AG10803 (cell line): Measurements from ENCODE around the gene SLC6A18.

Source experiments
- DNase-seq: peaks from one replicate; pipeline ENCODE4 v3.0.0; 2010; ENCODE audit warnings: low read depth
- H3K4me3 ChIP-seq: 2 replicates; pipeline ENCODE4 v1.5.1; 2011; ENCODE audit warnings: mild to moderate bottlenecking, low read length, control low read depth
- CTCF ChIP-seq: conservative IDR thresholded peaks from 2 replicates; pipeline ENCODE4 v1.5.1; 2011; ENCODE audit warnings: mild to moderate bottlenecking, low read length, control low read depth, inconsistent platforms

Gene SLC6A18

DNA sequence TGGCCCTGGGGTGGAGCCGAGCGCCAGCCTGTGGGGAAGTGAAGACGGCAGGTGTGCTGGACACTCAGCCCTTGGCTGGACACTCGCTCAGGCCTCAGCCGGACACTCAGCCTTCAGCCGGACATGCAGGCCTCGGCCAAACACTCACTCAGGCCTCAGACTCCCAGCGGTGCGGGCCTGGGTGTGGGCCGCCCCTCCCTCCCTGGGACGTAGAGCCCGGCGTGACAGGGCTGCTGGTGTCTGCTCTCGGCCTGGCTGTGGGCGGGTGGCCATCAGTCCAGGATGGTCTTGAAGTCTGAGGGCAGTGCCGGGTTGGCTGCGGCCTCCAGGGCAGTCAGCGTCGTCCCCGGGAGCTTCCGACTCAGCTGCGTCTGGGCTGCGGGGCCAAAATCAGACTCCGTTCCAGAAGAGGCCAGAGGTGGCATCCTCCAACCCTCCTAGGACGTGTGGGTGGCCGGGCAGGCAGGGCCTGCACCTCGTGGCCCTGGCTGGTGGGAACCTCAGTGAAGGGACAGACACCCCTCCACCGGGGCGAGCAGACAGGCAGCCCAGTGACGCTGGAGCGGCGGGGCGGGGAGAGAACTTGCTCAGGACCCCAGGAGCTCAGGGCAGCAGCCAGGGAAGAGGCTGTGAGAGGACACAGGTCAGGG, 28.4 kb downstream of the SLC6A18 start:
- DNase-seq: no peak
- no peak overlapping the region for H3K4me3 ChIP-seq
- no peak for TF ChIP-seq CTCF

DNA sequence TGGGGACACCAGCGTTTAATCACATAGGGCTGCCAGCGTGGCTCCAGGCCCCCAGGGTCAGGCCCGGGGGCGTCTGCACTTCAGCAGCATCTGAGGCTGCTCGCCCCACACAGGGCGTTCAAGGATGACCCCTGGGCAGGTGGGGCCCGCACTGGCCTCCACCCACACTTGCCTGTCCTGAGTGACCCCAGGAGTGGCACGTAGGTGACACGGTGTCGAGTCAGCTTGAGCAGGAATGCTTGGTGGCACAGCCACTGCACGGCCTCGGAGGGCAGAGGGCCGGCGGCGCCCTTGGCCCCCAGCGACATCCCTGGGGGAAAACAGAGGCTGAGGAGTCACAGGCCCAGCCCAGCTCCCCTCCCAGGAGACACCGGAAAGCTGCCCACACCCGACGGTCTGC, 29.0 kb downstream of the SLC6A18 start:
- no peak overlapping the region for H3K4me3 ChIP-seq
- no peak for DNase-seq
- no peak for TF ChIP-seq CTCF

- no peak overlapping the region for H3K4me3 ChIP-seq
- no peak for TF ChIP-seq CTCF
- DNase-seq: no peak
Measured at GRCh38 chr5:1255081-1255561, 29.9 kb downstream of the SLC6A18 start.

- no peak overlapping the region for H3K4me3 ChIP-seq
- DNase-seq: no peak
- no peak for TF ChIP-seq CTCF
Measured at GRCh38 chr5:1256776-1257175, 31.6 kb downstream of the SLC6A18 start.

DNA sequence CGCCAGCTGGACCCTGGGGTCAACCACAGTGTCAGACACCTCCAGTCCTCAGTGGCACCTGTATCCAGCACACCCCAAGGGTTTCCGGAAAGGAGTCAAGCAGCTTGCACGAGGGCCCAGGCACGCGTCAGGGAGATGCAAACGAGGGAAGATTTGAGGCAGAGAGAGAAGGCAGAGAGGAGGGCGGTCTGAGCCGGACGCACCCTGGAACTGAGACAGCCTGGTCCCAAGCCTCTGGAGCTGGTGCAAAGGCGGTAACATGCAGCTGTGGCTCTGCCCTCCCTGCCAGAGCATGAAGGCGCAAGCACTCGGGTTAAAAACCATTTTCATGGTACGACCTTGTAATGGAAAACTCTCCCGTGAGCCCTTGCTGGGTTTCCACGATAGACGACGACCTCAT, 32.2 kb downstream of the SLC6A18 start:
- TF ChIP-seq CTCF: no peak
- DNase-seq: no peak
- no peak overlapping the region for H3K4me3 ChIP-seq

DNA sequence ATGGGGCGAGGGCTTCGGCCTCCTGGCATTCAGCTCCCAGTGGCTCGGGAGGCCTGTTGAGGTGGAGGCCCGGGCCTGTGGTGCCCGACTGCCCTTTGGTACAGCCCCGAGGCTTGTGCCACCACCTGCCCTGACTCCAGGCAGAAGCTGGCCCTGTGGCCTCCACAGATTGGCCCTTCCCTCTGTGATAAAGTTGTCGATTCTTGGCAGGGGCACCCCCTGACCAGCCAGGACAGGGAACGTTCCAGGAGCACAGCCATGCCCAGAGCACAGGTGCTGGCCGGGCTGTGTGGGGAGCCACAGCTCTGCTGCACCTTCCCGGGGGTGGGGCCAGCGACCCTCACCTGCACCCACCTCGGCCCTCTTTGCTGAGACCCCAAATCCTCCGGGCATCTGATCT, 32.7 kb downstream of the SLC6A18 start:
- H3K4me3 ChIP-seq: no peak overlapping the region
- no peak for DNase-seq
- TF ChIP-seq CTCF: no peak

DNA sequence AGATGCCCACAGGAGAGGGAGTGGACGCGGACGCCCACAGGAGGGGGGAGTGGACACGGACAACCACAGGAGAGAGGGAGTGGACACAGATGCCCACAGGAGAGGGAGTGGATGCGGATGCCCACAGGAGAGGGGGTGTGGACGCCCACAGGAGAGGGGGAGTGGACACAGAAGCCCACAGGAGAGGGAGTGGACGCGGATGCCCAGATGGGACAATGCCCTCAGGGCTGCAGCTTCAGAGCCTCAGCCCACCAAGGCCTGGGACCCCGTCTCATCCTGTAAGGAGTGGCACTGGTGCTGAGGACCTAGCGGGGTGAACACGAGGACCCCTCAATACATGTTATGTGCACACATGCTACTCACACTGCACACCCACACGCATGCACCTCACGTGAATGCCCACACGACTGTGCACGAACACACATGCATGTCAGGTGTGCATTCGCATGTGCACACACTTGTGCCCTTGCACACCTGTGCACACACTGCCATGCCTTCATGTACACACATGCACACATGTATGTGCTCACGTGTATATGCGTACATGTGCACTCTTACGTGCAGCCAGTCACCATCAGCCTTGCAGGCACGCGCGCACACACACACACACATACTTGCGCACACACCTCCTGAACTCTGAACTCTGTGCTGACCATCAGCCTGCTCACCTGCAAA, 34.8 kb downstream of the SLC6A18 start:
- H3K4me3 ChIP-seq: no peak overlapping the region
- no peak for DNase-seq
- no peak for TF ChIP-seq CTCF
